WTC11 (cell line): ENCODE measurements around the gene INPP4A.

Source experiments
- CBFB ChIP-seq: sonication (generic); formaldehyde crosslinking; IDR thresholded peaks from 2 replicates; pipeline ENCODE4 v1.8.1; 2022; ENCODE audit warnings: mild to moderate bottlenecking, low read depth, missing genetic modification reagents
- CREM ChIP-seq: sonication (generic); formaldehyde crosslinking; IDR thresholded peaks from 2 replicates; pipeline ENCODE4 v1.8.1; 2022; ENCODE audit warnings: mild to moderate bottlenecking, missing genetic modification reagents, moderate library complexity
- JUN ChIP-seq: sonication (generic); formaldehyde crosslinking; IDR thresholded peaks from 2 replicates; pipeline ENCODE4 v1.8.0; 2023; ENCODE audit warnings: mild to moderate bottlenecking, missing genetic modification reagents
- NFE2L1 ChIP-seq: sonication (generic); formaldehyde crosslinking; IDR thresholded peaks from 2 replicates; pipeline ENCODE4 v1.8.1; 2023; ENCODE audit warnings: missing genetic modification reagents
- SMAD3 ChIP-seq: sonication (generic); formaldehyde crosslinking; IDR thresholded peaks from 2 replicates; pipeline ENCODE4 v1.8.0; 2022; ENCODE audit warnings: missing genetic modification reagents, mild to moderate bottlenecking, borderline replicate concordance
- TEAD4 ChIP-seq: sonication (generic); formaldehyde crosslinking; IDR thresholded peaks from 2 replicates; pipeline ENCODE4 v1.8.0; 2022; ENCODE audit warnings: mild to moderate bottlenecking, missing genetic modification reagents
- TF ChIP-seq, protein P1 (sequence below): fragments of 200-600 bp; IDR thresholded peaks from 2 replicates; pipeline ENCODE4 v1.8.0; 2022; ENCODE audit warnings: antibody characterized with exemption
- TF ChIP-seq, protein P2 (sequence below): sonication (generic); formaldehyde crosslinking; IDR thresholded peaks from 2 replicates; pipeline ENCODE4 v1.8.1; 2022; ENCODE audit warnings: low read depth, missing genetic modification reagents, borderline replicate concordance
- TF ChIP-seq, protein P3 (sequence below): sonication (generic); formaldehyde crosslinking; IDR thresholded peaks from 2 replicates; pipeline ENCODE4 v1.8.0; 2022; ENCODE audit warnings: mild to moderate bottlenecking, missing genetic modification reagents
- TF ChIP-seq, protein P4 (sequence below): sonication (generic); formaldehyde crosslinking; IDR thresholded peaks from 2 replicates; pipeline ENCODE4 v1.8.1; 2022; ENCODE audit warnings: mild to moderate bottlenecking, moderate library complexity, missing genetic modification reagents
- TF ChIP-seq, protein P5 (sequence below): fragments of 250-450 bp; sonication (Bioruptor Pico); IDR thresholded peaks from 2 replicates; pipeline ENCODE4 v1.9.0; 2021; ENCODE audit warnings: mild to moderate bottlenecking, borderline replicate concordance

DNA sequence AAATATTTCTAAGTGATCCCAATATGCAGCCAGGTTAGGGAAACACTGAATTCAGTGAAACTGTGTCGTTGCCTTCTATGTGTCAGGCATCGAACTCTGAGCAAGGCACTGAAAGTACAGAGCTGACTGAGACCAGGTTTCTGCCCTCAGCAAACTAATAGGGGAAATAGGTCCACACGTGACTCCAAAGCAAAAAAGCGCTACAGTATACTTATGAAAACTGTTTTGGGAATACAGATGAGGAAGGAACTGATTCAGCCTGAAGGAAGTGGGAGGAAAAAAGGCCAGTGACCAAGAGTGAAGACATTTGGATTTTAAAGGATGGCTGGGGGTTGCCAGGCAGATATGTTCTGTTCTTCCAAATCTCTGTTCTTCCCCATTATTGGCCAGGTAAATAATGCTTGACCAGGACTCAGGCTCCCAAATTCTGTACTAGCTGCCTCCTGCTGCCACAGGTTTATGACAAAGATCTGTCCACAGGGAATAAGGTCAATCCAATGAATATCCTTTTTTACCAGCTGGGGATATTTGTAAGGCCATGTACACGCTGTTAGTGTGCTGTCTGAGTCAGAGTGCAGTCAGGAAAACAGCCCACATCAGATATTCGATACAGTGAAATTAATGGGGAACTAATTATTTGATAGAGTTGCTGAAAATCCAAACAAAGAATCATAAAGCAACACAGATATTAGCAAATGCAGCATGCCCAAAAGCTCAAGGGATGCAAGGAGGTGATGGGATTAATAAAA, 24.5 kb upstream of the INPP4A start:
- TF ChIP-seq, protein P1, sequence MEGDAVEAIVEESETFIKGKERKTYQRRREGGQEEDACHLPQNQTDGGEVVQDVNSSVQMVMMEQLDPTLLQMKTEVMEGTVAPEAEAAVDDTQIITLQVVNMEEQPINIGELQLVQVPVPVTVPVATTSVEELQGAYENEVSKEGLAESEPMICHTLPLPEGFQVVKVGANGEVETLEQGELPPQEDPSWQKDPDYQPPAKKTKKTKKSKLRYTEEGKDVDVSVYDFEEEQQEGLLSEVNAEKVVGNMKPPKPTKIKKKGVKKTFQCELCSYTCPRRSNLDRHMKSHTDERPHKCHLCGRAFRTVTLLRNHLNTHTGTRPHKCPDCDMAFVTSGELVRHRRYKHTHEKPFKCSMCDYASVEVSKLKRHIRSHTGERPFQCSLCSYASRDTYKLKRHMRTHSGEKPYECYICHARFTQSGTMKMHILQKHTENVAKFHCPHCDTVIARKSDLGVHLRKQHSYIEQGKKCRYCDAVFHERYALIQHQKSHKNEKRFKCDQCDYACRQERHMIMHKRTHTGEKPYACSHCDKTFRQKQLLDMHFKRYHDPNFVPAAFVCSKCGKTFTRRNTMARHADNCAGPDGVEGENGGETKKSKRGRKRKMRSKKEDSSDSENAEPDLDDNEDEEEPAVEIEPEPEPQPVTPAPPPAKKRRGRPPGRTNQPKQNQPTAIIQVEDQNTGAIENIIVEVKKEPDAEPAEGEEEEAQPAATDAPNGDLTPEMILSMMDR, result no peak
- TF ChIP-seq CBFB (CRISPR knock-in tag) (no peak), SMAD3 (CRISPR knock-in tag) (no peak), NFE2L1 (CRISPR knock-in tag) (no peak), CREM (CRISPR knock-in tag) (no peak), JUN (CRISPR knock-in tag) (no peak), TEAD4 (CRISPR knock-in tag) (no peak)
- TF ChIP-seq, protein P2, sequence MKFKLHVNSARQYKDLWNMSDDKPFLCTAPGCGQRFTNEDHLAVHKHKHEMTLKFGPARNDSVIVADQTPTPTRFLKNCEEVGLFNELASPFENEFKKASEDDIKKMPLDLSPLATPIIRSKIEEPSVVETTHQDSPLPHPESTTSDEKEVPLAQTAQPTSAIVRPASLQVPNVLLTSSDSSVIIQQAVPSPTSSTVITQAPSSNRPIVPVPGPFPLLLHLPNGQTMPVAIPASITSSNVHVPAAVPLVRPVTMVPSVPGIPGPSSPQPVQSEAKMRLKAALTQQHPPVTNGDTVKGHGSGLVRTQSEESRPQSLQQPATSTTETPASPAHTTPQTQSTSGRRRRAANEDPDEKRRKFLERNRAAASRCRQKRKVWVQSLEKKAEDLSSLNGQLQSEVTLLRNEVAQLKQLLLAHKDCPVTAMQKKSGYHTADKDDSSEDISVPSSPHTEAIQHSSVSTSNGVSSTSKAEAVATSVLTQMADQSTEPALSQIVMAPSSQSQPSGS, result no peak
- TF ChIP-seq, protein P3, sequence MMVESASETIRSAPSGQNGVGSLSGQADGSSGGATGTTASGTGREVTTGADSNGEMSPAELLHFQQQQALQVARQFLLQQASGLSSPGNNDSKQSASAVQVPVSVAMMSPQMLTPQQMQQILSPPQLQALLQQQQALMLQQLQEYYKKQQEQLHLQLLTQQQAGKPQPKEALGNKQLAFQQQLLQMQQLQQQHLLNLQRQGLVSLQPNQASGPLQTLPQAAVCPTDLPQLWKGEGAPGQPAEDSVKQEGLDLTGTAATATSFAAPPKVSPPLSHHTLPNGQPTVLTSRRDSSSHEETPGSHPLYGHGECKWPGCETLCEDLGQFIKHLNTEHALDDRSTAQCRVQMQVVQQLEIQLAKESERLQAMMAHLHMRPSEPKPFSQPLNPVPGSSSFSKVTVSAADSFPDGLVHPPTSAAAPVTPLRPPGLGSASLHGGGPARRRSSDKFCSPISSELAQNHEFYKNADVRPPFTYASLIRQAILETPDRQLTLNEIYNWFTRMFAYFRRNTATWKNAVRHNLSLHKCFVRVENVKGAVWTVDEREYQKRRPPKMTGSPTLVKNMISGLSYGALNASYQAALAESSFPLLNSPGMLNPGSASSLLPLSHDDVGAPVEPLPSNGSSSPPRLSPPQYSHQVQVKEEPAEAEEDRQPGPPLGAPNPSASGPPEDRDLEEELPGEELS (CRISPR knock-in tag), result no peak
- TF ChIP-seq, protein P4, sequence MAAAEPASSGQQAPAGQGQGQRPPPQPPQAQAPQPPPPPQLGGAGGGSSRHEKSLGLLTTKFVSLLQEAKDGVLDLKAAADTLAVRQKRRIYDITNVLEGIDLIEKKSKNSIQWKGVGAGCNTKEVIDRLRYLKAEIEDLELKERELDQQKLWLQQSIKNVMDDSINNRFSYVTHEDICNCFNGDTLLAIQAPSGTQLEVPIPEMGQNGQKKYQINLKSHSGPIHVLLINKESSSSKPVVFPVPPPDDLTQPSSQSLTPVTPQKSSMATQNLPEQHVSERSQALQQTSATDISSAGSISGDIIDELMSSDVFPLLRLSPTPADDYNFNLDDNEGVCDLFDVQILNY, result no peak
- TF ChIP-seq, protein P5, sequence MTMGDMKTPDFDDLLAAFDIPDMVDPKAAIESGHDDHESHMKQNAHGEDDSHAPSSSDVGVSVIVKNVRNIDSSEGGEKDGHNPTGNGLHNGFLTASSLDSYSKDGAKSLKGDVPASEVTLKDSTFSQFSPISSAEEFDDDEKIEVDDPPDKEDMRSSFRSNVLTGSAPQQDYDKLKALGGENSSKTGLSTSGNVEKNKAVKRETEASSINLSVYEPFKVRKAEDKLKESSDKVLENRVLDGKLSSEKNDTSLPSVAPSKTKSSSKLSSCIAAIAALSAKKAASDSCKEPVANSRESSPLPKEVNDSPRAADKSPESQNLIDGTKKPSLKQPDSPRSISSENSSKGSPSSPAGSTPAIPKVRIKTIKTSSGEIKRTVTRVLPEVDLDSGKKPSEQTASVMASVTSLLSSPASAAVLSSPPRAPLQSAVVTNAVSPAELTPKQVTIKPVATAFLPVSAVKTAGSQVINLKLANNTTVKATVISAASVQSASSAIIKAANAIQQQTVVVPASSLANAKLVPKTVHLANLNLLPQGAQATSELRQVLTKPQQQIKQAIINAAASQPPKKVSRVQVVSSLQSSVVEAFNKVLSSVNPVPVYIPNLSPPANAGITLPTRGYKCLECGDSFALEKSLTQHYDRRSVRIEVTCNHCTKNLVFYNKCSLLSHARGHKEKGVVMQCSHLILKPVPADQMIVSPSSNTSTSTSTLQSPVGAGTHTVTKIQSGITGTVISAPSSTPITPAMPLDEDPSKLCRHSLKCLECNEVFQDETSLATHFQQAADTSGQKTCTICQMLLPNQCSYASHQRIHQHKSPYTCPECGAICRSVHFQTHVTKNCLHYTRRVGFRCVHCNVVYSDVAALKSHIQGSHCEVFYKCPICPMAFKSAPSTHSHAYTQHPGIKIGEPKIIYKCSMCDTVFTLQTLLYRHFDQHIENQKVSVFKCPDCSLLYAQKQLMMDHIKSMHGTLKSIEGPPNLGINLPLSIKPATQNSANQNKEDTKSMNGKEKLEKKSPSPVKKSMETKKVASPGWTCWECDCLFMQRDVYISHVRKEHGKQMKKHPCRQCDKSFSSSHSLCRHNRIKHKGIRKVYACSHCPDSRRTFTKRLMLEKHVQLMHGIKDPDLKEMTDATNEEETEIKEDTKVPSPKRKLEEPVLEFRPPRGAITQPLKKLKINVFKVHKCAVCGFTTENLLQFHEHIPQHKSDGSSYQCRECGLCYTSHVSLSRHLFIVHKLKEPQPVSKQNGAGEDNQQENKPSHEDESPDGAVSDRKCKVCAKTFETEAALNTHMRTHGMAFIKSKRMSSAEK, result no peak
